GM18858 (cell line): ENCODE data around the gene FGF18.
"Not testable (repeated sequence)": the region's sequence is repeated elsewhere in the genome, so short reads cannot be mapped to it uniquely, and the experiment has no call there.

ENCODE experiments used
- ATAC-seq: cut with Tn5 transposase; IDR thresholded peaks from one replicate; pipeline ENCODE4 v1.9.1; 2021; ENCODE audit not compliant: unreplicated experiment

The FGF18 gene

GRCh38 chr5:171494452-171495121 lies 75.1 kb downstream of the FGF18 start:
- ATAC-seq, result no peak

DNA sequence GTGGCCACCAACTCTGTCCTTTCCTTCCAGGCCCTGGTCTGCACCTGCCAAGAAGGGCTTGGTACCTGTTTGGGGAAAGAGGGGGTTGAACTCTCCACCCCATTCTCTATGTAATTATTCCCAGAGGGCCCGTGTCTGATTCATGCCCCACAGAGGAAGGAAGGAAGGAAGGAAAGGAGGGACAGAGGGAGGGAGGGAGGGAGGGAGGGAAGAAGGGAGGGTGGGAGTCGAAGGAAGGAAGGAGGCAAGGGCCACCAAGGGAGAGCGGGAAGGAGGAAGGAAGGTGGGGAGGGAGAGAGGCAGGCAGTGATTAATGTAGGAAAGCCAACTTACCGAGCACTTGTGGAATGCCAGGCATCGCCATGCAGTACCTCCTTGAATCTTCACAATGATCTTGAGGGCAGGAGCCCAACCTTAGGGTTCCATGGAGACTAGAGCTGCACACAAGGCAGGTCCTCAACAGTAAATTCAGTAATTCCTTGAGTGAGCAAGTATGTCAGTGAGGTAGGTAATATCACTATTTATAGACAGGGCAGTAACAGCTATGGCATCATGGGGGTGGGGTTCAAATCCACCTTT lies 75.8 kb downstream of the FGF18 start:
- no peak for ATAC-seq

- ATAC-seq, result no peak
Measured at GRCh38 chr5:171496456-171496855, 77.0 kb downstream of the FGF18 start.

- not testable (repeated sequence) for ATAC-seq
Measured at GRCh38 chr5:171497494-171497893, 78.0 kb downstream of the FGF18 start.

DNA sequence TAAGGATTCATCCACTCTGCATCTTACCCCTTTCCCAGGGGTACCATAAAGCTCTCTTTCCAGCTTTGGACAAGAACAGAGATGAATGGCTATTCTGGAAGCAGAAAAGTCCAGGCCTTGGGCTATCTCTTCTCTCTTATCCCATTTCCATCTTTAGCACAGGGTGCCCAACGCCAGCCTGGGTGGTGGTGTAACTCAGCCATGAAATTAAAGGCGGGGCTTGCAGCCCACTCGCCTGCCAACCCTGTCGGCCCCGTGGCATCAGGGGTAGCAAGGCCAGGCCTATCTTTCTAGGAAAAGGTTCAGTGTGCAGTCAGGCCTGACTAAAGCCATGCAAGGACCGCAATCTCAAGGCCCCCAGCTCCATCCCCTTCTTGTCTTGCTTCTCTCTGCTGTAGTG lies 78.7 kb downstream of the FGF18 start:
- ATAC-seq, result no peak

DNA sequence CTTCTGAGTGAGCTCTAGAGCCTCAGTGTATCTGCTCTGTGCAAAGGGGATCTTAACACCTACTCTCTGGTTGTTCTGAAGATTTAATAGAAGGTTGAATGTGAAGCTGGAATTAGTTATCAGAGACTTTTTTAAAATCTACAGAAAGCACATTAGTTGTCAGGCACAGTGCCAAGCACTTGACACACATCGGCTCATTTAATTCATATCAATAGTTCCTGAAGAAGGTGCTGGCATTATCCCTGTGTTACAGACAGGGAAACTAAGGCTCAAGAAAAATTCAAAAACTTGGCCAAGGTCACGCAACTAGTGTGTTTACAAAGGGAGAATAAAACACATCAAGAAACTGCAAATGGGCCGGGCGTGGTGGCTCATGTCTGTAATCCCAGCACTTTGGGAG lies 80.2 kb downstream of the FGF18 start:
- ATAC-seq, result no peak

DNA sequence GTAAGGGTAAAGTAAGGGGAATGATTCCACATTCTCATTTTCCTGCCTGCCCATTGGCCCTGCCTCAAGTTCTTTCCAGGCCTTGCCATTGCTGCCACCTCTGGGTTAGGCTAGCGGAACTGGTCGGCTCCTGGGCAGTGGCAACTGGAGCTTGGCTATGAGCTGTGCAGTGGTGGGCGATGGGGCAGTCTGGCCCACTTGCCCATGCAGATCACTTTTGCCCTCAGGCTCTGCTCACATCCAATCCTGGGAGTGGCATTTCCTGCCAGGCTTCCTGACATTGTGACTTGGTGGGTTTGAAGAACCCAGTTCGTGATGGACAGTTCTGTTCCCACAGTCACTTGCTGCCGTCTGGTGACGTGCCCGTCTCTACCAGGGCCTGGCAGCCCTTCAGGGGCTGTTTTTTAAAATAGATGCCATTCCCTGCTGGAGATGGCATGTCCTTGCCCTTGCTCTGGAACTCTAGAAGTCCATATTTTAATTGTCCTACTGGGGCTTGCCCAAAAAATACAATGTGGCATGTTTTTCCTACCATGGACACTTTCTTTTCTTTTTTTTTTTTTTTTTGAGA lies 86.1 kb downstream of the FGF18 start:
- ATAC-seq, result no peak

- no peak for ATAC-seq
Measured at GRCh38 chr5:171506951-171507350, 87.5 kb downstream of the FGF18 start.
